Mucosa of gallbladder (tissue), 1 donor: ENCODE measurements around the gene WSB2. TPM values are rescaled to one million over a fixed set of nuclear protein-coding genes. Genes with fewer than 3 reads are reported as not detected.
"Not testable (repeated sequence)": the region's sequence is repeated elsewhere in the genome, so short reads cannot be mapped to it uniquely, and the experiment has no call there.

Experiments
- DNase-seq: peaks from one replicate; pipeline ENCODE4 v3.0.0-alpha.2; 2020; ENCODE audit warnings: low spot score
- total RNA-seq: library from RNA; stranded (reverse); gene quantifications from one replicate; pipeline ENCODE4 v1.2.1, GENCODE V29; 2021
- donor health status: DM: no; HTN: no; CAD: no.

Gene WSB2
- total RNA-seq, 1 donor from 2014 or later = 72.3 TPM

DNA sequence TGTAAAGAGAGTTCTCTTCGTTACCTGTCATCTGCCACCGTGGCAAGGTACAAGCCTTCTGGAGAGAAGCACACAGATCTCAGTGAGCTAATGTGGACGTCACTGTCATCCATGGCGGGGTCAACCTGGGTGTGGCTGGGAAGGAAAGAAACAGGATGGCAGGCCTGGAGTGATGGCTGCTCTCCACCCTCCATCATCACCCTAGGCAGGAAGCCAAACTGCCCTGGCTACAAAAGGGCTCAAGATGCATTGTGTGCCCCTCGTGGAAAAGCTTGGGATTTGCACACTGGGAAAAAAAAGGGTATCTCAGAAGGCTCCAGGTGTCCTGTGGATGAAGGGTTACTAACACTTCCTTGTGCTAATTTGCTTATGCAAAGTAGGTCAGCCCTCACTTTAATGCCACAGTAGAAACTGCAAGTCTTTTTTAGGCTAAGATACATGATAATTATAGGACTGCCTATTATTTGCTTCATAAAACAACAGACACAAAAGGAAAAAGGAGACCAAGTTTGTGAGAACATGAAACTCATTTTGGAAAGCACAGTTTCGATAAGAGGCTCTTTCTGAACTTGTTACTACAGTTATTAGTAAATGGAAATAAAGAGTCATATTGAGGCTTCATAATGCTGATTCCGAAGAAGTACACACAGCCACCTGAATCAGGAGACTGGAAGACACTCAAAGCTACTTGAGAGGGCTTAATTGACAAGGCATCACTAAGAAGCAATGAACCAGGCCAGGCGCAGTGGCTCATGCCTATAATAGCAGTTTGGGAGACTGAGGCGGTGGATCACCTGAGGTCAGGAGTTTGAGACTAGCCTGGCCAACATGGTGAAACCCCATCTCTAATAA lies 25.6 kb downstream of the WSB2 start:
- no peak for DNase-seq

DNA sequence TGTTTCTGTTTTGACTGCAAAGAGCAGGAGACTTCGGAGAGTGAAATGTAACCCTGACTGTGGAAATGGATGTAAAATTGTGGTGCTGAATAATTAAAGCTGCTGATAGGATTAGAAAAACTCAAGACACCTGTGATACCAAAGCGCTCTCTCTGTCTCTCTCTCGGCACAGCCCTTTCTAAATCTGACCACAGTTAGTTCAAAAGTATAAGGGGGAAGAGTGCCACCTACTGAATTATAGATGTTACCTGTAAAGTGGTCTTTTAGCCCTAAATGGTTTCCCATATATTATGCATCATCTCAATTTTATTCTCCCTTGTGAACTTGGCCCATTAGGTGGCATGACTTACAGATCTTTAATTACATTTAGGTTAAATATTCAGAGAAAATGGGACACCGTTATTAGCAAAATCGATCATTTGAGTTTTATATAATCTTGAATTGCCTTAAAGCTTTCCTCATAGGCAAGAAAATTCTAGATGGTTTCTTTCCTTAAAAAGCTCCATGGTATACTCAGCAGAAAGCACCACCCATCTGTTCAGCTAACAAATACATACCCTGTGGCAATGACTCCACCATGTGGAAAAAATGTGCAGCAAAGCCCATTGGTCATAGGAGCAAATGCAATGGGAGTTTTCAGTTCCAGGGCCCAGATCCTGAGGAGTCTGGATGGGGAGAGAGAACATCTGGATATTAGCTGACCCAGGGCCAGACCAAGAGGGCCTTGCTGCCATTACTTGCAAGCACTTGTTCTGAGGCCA lies 26.4 kb downstream of the WSB2 start:
- DNase-seq = peak; percentile 35

DNA sequence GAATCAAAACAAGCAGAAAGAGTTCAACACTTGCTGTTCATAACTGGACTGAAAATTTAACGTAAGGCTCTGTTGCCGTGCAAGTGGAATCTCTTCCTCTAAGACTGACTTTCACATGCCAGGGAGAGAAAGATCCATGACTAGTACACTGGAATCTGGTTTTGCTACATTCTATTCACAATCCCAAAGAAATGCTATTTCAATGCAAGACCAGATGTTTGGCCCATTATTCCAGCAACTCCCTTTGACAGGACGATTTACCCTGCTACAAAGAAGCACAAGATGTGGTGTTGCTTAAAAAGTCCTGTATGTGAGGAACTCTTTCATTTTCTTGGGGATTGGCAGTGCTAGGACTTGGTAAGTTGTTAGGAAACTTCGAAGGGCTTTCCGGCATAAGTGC lies 27.1 kb downstream of the WSB2 start:
- DNase-seq = no peak

DNA sequence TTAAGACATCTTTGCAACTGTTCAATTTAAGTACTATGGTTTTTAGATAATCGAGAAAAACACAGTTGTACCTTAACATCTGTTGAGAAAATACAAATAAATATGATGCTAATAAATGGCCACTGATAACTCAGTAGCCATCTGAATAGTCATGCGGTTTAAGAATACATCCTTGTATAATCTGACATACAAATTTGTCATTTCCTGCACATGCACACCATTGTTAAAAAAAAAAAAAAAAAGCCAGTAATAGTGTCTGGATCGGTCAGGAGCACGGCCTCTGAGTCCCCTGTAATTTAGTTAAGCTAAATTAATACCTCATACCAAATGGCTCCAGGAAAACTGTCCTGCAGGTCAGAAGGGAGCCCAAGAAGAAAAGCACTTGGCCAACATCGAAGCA lies 27.7 kb downstream of the WSB2 start:
- DNase-seq = no peak

DNA sequence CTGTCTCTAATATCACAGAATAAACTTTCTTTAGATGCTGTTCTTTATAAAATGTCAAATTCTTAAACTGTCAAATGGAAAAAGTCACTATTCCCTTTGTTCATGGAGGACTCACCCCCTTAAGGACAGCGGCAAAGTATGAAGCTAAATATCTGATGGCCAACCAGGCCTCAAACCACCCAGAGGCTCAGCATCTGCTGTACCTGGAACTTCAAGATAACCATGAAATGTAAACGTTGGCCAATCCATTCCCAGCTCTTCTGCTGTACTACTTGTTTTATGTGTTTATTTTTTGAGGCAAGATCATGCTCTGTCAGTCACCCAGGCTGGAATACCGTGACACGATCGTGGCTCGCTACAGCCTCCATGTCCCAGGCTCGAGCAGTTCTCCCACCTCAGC lies 28.8 kb downstream of the WSB2 start:
- no peak for DNase-seq

DNA sequence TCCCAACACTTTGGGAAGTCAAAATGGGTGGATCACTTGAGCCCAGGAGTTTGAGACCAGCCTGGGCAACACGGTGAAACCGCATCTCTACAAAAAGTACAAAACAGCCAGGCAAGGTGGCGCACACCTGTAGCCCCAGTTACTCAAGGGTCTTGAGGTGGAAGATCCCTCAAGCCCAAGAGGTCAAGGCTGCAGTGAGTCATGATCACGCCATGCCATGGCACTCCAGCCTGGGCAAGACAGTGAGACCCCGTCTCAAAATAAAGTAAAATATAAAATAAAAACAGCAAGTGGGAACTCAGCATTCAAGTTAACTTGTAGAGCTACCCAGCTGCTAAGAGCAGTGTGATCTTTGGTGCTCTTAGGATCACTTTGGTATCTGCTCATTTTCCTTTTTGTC lies 31.8 kb downstream of the WSB2 start:
- DNase-seq = no peak

DNA sequence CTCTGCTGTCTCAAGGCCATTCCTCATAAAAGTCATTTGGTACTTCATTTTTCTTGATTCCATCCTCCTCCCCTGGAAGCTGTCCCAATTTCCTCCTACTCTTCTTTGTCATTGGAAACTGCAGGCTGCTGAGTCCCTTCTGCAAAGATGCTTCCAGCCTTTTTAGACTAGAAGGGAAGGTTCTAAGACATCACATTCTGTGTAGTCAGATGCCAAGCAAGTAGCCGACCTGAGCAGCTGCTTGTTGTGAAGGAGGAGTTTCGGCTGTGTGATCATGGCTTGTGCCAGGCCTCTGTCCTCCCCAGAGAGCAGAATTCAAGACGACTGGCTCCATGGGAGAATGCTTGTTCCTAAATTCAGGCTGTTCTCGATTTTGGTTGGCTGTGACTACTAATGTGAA lies 35.8 kb downstream of the WSB2 start:
- DNase-seq = no peak

DNA sequence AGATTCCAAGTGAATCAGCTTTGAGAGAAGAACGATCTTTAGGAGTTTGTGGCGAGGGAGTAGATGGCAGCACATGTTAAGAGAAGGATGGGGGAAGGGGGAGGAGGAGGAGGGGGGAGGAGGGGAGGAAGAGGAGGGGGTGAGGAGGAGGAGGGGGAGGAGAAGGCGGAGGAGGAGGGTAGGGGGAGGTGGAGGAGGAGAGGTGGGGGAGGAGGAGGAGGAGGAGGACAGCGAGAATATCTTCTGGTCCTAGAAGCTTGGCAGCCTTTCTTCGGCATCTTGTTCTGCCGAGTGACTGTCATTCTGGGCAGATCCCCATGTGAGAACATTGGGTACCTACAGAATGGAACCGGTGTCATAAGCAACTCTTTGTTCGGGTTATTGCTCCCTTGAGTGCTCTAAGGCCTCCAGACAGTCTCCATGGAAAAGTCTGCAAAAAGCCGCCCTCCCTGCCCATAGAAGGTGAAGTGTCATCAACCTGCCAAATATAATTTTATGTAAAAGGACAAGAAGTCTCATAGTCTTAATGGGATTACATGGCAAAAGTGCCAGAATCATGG lies 37.6 kb downstream of the WSB2 start:
- DNase-seq = no peak

DNA sequence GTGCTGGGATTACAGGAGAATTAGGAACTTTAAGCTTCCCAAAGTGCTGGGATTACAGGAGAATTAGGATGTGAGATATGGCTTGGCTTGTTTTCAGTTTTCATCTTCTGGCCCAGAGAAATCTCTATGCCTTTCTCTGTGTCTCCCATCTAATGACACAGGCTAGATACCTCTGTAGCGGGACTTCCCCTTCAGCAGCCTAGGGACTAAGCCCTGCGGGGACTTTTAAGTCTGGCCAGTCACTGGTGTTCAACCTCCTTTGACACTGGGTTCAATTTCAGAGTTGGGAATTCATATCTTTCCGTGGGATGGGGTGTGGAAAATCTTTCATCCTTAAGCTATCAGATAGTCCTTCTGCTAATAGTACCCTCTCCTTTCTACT lies 38.3 kb downstream of the WSB2 start:
- no peak for DNase-seq

DNA sequence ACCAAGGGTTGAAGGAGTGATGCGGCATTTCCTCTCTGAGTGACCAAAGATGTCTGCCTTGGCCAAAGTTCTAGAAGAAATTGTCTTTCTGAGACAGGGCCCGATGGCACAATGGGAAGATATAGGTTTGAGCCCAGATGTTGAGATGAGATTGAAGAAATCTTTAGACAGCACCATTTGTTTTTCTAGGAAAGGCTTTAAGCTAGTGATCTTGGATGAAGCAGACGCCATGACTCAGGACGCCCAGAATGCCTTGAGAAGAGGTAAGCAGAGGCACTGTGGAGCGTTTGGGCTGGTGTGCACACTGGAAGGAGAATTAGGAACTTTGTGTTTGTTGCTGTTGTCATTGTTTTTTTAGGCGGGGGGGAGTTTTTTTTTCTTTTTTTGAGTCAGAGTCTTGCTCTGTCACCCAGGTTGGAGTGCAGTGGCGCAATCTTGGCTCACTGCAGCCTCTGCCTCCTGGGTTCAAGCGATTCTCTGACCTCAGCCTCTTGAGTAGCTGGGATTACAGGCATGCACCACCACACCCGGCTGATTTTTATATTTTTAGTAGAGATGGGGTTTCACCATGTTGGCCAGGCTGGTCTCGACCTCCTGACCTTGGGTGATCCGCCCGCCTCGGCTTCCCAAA lies 38.8 kb downstream of the WSB2 start:
- not testable (repeated sequence) for DNase-seq

DNA sequence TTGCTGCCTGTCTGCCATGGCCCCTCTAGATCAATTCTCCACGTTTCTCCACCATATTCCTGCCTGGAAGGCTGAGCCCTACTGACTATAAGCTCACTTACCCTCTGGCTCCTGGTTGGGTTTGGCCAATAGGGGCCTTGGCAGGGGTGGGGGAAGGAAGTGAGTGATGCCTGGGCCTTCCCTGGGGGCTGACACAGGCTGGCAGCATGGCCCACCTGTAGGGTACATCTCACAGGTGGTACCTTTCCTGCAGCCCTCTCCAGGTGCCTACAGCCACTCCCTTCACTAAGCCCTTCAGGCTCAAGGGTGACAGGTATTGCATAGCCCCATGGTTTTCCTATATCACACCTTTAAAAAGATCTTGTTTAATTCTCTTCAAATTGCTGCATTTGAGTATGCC lies 40.9 kb downstream of the WSB2 start:
- no peak for DNase-seq

DNA sequence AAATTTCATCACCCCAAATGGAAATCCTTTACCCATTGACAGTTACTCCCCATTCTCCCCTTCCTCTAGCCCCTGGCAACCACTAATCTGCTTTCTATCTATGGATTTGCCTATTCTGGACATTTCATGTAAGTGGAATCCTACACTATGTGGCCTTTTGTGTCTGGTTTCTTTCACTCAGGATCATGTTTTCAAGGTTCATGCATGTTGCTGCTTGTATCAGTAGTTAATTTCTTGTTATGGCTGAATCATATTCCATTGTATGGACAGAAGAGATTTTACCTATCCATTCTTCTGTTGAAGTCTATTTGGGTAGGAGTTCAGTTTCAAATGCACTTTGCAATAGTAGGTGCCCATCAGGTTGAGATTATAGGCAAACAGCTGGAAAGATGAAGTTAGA lies 43.1 kb downstream of the WSB2 start:
- DNase-seq = no peak

DNA sequence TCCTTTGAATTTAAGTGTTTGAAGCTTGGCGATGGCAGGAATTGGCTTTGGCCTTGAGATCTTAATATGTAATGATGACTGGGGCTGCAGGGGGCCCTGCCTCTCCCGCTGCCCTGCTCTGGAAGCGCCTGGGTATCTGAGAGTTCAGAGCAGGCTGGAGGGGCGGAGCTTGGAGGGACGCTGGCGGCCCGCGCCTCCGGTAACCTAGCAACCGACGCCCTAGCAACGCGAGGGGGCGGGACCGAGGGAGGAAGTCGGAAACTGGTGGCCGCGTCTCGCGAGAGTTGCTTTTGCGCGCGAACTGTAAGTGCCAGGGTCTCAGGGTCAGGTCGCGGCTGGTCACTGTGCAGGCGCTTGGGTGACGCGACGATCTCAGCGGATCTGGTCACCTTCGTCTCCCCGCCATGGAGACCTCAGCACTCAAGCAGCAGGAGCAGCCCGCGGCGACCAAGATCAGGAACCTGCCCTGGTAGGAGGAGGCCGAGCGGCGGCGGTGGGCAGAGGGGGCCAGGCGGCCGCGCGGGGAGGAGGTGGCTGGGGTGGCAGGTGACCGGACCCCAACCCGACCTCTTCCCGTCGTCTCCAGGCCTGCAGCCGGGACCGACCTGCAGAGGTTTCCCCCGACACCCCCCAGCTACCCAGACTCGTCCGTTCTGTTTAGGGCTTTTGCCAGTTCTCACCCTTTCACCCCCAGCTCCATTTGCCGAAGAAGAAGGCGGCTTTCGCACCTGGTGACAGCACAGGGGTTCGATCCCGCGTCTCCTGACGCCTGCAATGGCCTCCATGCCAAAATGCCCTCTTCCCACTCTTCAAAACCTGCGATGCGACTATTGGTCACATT lies 44.3 kb downstream of the WSB2 start, which contains the start of gene RFC5:
Gene RFC5 (plus strand): TSS at position 280 of the 841 bp plus-strand sequence. CDS start 125 bp downstream, at position 405.
- peak; percentile 99 for DNase-seq

DNA sequence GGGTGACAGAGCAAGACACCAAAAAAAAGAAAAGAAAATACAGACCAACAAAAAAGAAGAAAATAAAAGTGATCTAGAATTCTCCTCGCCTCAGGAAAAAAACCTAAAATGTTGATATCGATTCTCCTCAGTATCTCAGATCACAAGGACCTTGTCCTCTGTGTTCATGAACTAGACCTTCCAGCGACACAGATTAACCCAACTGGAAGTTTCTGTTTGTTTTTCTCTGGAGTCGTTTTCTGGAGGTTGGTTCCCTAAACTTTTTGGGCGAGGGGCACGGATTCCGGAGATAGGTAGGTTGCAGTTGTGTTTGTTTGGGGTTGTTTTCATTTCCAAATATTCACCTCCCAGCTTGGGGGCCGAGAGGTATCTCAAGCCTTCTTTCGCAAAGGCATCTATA lies 45.0 kb downstream of the WSB2 start:
- peak; percentile 11 for DNase-seq

DNA sequence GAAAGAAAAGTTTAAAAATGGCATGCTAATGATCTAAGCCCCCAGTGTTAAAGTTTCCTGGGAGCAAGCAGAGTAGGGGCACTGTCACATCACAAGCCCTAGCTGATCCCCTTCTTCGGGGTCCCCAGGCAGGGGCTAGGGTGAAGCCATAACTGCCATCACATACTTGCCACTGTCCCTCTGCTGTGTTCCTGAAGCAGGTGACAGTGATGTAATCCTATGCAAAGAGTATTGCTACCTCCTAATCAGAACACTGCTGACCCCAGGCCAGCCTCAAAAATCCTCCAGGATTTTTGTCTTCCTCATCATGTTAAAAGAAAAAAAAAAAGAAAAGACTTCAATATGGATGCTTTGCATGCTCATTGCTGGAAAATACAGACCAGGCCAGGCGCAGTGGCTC lies 45.7 kb downstream of the WSB2 start:
- DNase-seq = no peak

DNA sequence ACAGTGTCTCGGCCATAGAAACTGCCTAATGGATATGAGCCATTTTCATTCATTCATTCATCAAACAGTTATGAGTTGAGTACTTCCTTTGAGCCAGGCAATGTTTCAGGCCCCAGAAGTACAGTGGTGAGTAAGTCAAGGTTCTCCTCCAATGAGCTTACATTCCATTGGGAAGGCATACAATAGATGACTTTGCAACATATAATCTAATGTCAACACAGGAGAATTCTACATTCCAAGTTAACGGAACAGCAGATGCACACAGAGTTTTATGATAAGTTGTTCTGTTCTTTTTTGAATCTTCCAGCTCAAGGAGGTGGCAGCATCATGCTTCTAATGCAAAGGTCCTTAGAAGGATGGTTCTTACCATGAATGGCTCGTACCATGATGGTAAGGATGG lies 47.7 kb downstream of the WSB2 start:
- DNase-seq = no peak

DNA sequence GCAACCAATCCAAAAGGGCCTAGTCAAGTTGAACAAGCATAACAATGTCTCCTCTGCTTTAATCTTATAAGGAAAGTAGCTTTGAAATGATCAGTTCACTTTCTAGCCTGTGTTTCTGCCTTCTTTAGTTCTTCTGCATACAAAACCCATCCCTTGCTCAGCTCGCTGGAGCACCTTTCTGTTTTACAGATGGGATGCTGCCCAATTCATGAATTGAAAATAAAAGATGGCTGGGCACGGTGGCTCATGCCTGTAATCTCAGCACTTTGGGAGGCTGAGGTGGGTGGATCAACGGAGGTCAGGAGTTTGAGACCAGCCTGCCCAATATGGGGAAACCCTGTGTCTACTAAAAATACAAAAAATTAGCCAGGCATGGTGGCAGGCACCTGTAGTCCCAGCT lies 49.0 kb downstream of the WSB2 start:
- DNase-seq = no peak

DNA sequence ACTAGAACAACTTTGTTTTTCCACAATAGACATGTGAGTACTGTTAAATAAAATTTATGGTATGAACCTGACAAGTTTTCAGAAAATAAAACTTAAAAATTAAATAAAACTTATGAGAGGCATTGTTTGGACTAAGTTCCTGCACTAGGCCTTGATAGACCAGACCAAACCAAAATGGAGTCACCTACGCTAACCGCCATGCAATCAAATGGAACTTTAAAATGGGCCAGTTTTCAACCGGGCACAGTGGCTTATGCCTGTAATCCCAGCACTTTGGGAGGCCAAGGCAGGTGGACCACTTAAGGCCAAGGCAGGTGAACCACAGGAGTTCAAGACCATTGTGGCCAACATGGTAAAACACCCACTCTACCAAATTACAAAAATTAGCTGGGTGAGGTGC lies 49.6 kb downstream of the WSB2 start:
- no peak for DNase-seq

DNA sequence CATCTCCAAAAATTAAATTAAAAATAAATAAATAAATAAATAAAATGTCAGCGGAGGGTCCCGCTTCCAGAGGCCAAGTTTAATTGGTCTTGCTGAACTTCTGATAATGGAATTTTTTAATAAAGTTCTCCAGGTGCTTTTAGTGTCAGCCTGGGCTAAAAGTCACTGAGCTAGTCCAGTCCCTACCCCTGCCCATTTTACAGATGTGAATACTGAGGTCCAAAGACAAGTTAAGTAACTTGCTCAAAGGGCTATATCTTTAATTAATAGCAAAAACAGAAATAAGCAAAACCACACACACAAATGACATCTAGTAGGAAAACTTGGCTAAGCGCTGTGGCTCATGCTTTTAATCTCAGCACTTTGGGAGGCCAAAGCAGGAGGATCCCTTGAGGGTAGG lies 50.1 kb downstream of the WSB2 start:
- no peak for DNase-seq

DNA sequence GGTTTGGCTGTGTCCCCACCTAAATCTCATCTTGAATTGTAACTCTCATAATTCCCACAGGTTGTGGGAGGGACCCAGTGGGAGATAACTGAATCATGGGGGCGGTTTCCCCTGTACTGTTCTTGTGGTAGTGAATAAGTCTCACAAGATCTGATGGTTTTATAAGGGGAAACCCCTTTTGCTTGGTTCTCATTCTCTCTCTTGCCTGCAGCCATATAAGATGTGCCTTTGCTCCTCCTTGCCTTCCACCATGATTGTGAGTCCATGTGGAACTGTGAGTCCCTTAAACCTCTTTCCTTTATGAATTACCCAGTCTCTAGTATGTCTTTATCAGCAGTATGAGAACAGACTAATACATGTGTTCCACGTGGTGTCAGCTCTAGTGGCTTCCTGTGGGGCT lies 61.2 kb downstream of the WSB2 start:
- not testable (repeated sequence) for DNase-seq

DNA sequence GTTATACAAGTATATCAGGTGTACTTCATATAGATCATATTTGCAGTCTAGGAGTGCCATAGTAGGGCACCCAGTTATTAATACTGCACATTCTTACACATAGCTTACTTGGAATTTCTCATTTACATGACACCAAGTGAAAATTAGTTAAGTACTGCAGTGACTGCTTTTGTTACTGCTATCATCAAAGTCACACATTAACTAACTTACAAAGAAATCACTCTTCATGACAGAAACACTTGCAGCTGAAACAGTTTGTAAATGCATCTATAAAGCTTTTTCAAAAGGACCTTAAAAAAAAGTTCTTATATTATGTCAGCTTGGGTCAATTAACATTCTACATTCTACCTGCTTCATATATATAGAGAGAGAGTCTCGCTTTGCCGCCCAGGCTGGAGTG lies 62.3 kb downstream of the WSB2 start:
- no peak for DNase-seq
